Heart right ventricle (tissue), 16 donors: Measurements from ENCODE around the gene SMYD3. TPM values are rescaled to one million over a fixed set of nuclear protein-coding genes. Genes with fewer than 3 reads are reported as not detected.
"Not testable (repeated sequence)": the region's sequence is repeated elsewhere in the genome, so short reads cannot be mapped to it uniquely, and the experiment has no call there.

Experiments used
- ATAC-seq, 8 donors: fragments of 200-7000 bp; cut with Tn5 transposase; one replicate each; pipeline ENCODE4 v1.9.1; 2020; ENCODE audit warnings: mild to moderate bottlenecking in 8 of 8, moderate library complexity in 8 of 8, moderate number of reproducible peaks in 1 of 8
- DNase-seq, 2 donors: peaks; one replicate each; pipeline ENCODE4 v3.0.0-alpha.2; 2020
- H3K27ac ChIP-seq, 10 donors: fragments of 200-600 bp; sonication (generic) in 2 of 10; one replicate each; pipeline versions ENCODE4 v1.5.0 to v1.8.0; 2020 to 2022; ENCODE audit warnings: mild to moderate bottlenecking in 3 of 10
- H3K27me3 ChIP-seq, 7 donors: fragments of 200-600 bp; one replicate each; pipeline ENCODE4 v1.8.0; 2021 to 2022; ENCODE audit warnings: mild to moderate bottlenecking in 2 of 7
- H3K36me3 ChIP-seq, 9 donors: fragments of 200-600 bp; sonication (generic) in 1 of 9; one replicate each; pipeline versions ENCODE4 v1.5.0 to v1.8.0; 2020 to 2022; ENCODE audit warnings: mild to moderate bottlenecking in 2 of 9
- H3K4me1 ChIP-seq, 9 donors: fragments of 200-600 bp; sonication (generic) in 1 of 9; one replicate each; pipeline versions ENCODE4 v1.5.0 to v1.8.0; 2020 to 2022; ENCODE audit warnings: mild to moderate bottlenecking in 4 of 9
- H3K4me3 ChIP-seq, 10 donors: fragments of 200-600 bp; sonication (generic) in 2 of 10; one replicate each; pipeline versions ENCODE4 v1.5.0 to v1.8.0; 2020 to 2022; ENCODE audit warnings: mild to moderate bottlenecking in 7 of 10, moderate library complexity in 2 of 10
- H3K9me3 ChIP-seq, 11 donors: fragments of 200-600 bp in 10 of 11; sonication (generic) in 2 of 11; one replicate each; pipeline versions ENCODE4 v1.5.0 to v1.8.0; 2013 to 2022; ENCODE audit warnings: mild to moderate bottlenecking in 2 of 11, control low read depth in 1 of 11, moderate library complexity in 1 of 11
- WGBS, 2 donors: extraction: QIAGEN DNeasy Blood & Tissue Kit; methylation state at CpG; one replicate each; pipeline ENCODE4 v1.1.7; 2013; ENCODE audit warnings: inconsistent platforms in 1 of 2; 5-methylcytosine and 5-hydroxymethylcytosine counted together
- intact Hi-C, 10 donors: fragments of 100-400 bp; cut with DNase I; formaldehyde crosslinking; loops; one replicate each; pipeline versions ENCODE4 v1.11.1 to v1.14.2; 2022
- polyA plus RNA-seq, 2 donors: library from polyadenylated mRNA; stranded (reverse); fragments of 200-250 nt; gene quantifications; one replicate each; pipeline ENCODE4 v1.2.3, GENCODE V29; 2013
- total RNA-seq, 10 donors: library from RNA; stranded (reverse); fragmentation: NEBNext Ultra II Directional in 3 of 10; extraction: Animal tissue kit (Norgen Biotek cat#: 25700) in 3 of 10; gene quantifications; one replicate each; pipeline versions ENCODE4 v1.2.1 to v1.2.4, GENCODE V29; 2021 to 2023
- TF ChIP-seq, protein P1 (sequence below), 9 donors: fragments of 200-600 bp; sonication (generic) in 2 of 9; IDR thresholded peaks; one replicate each; pipeline versions ENCODE4 v1.5.0 to v1.8.0; 2021 to 2022; ENCODE audit warnings: antibody characterized with exemption in 9 of 9, mild to moderate bottlenecking in 5 of 9, moderate library complexity in 1 of 9
- donor health status: Arrhythmogenic right ventricular cardiomyopathy.
- donor health status: ischemic (EF 13 %, LVEDD 7.1; RV severe dilation, severe dysfunction).
- donor health status: healthy with polysubstance abuse.
- donor health status: DM: no; HTN: yes; CAD: no.
- donor health status: DM: no; HTN: no; CAD: no.
- donor health status: ischemic (EF 25% LVEDD 6.9; RV normal size, moderate dysfunction).
- donor health status: ischemic (EF 25% LVEDD 5.7; RV mildly dilated, moderate dysfunction).
- donor health status: healthy.
- donor health status: DM: yes; HTN: yes; CAD: no.
- donor health status: Ischemic cardiomyopathy.
- donor health status: ischemic (EF 35%, LVEDD 5.7; RV mildly dilated, moderate dysfunction).
- donor health status: nonischemic (EF 11% LVEDD 7.7; RV severe dilation, severe dysfunction).
- donor health status: DM: yes; HTN: yes; CAD: no.
- donor health status: PGD.
- donor health status: ischemic (EF 29% LVEDD 5.4; RV normal size, mild dysfunction).
- donor health status: nonischemic (EF 23%, LVEDD 6.1; RV moderate dilation, normal function).

The SMYD3 gene
- total and polyA plus RNA-seq, 12 donors, result 5.9 to 13.9 (median 8.1) TPM

DNA sequence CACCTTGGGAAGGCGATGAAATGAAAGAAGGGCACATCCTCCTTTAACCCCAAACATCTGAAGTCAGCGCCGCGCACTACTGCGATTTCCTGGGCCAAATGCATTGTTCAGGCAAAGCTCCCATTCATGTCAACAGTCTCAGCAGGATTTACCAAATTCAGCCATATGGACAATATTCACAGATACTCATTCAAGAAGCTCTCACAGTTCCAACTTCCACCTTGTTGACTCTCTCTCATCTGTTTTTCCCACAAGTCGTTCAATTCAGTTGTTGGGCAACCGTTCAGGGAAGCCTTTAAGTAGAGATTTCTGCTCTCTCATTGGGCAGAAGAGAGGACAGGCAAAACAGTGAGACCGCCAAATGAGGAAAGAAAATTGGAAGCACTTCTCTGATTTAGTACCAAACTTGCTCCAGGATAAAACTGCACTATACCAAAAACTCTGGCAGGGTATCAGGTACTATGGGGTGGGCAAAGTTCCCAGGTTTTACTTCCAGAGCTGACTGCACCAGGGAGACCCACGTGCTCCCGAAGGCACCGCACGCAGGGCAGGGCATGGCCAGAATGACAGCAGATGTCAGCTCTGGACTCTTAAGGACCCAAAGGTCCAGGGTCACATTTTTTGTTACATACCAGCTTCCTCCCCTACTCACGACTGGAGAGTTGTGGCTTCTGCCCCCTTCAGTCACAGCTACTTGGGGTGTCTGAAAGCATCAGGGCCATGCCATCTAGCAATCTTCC, 683.5 kb downstream of the SMYD3 start:
- WGBS, 2 donors, result 86 to 93% methylated on average over 13 of the region's 13 CpGs
- Histone ChIP-seq H3K36me3 (no peaks in the 10 kb centered on the region), H3K27me3 (no peaks in the 10 kb centered on the region), H3K9me3 (no peaks in the 10 kb centered on the region), H3K4me3 (no peak overlapping the region), H3K27ac (no peak overlapping the region), H3K4me1 (no peaks in the 10 kb centered on the region)
- intact Hi-C loops, result loop anchor here in 2 of 10 donors (2.0 kb wide), 1 partner anchor 179 kb away; no protein-coding TSS in a partner anchor
- ATAC-seq, result no peak
- TF ChIP-seq, protein P1, sequence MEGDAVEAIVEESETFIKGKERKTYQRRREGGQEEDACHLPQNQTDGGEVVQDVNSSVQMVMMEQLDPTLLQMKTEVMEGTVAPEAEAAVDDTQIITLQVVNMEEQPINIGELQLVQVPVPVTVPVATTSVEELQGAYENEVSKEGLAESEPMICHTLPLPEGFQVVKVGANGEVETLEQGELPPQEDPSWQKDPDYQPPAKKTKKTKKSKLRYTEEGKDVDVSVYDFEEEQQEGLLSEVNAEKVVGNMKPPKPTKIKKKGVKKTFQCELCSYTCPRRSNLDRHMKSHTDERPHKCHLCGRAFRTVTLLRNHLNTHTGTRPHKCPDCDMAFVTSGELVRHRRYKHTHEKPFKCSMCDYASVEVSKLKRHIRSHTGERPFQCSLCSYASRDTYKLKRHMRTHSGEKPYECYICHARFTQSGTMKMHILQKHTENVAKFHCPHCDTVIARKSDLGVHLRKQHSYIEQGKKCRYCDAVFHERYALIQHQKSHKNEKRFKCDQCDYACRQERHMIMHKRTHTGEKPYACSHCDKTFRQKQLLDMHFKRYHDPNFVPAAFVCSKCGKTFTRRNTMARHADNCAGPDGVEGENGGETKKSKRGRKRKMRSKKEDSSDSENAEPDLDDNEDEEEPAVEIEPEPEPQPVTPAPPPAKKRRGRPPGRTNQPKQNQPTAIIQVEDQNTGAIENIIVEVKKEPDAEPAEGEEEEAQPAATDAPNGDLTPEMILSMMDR (IDR thresholded peaks at IDR 0.05), result no peak
- DNase-seq, result no peak

DNA sequence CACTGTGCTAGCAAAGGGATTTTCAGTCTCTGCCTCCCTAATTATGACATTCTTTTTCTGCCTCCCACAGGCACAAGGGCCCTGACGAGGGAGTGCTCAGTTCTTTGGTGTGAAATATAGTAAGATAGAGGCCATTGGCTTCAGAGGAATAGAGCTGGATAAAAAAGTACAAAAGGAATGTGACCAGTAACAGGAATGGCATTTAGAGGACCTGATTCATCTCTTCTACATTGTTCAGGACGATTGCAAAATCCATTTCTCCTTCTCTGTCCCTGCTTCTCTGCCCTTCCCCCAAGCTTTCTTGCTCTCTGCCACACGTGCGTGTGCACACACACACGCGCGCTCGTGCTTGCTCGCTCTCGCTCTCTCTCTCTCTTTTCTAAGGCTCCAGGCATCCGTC, 684.1 kb downstream of the SMYD3 start:
- TF ChIP-seq, protein P1 (IDR thresholded peaks at IDR 0.05), result no peak
- Histone ChIP-seq H3K36me3 (no peaks in the 10 kb centered on the region), H3K4me1 (no peaks in the 10 kb centered on the region), H3K9me3 (no peaks in the 10 kb centered on the region), H3K4me3 (no peak overlapping the region), H3K27me3 (no peaks in the 10 kb centered on the region), H3K27ac (peak overlapping the region in 1 of 10 donors; percentile 47)
- ATAC-seq (peak in 1 of 8 donors; percentile 88), DNase-seq (no peak)
- intact Hi-C loops, result no loop called here
- WGBS, 2 donors, result 89% methylated on average over 11 of the region's 11 CpGs

DNA sequence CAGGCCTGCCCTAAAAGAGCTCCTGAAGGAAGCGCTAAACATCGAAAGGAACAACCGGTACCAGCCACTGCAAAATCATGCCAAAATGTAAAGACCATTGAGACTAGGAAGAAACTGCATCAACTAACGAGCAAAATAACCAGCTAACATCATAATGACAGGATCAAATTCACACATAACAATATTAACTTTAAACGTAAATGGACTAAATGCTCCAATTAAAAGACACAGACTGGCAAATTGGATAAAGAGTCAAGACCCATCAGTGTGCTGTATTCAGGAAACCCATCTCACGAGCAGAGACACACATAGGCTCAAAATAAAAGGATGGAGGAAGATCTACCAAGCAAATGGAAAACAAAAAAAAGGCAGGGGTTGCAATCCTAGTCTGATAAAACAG, 688.7 kb downstream of the SMYD3 start:
- ATAC-seq, H3K27me3 ChIP-seq, H3K9me3 ChIP-seq, H3K27ac ChIP-seq, DNase-seq, intact Hi-C loops, H3K4me1 ChIP-seq, H3K4me3 ChIP-seq, H3K36me3 ChIP-seq: not testable (repeated sequence)
- 94 to 97% methylated on average over 3 to 5 of the region's 6 CpGs for WGBS, 2 donors

DNA sequence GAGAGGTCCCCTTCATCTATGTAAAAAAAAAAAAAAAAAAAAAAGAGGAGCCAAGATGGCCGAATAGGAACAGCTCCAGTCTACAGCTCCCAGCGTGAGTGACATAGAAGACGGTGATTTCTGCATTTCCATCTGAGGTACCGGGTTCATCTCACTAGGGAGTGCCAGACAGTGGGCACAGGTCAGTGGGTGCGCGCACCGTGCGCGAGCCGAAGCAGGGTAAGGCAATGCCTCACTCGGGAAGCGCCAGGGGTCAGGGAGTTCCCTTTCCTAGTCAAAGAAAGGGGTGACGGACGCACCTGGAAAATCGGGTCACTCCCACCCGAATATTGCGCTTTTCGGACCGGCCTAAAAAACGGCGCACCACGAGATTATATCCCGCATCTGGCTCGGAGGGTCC, 690.6 kb downstream of the SMYD3 start:
- DNase-seq, H3K4me3 ChIP-seq, intact Hi-C loops, H3K9me3 ChIP-seq, H3K27me3 ChIP-seq, ATAC-seq, H3K27ac ChIP-seq, H3K4me1 ChIP-seq, H3K36me3 ChIP-seq: not testable (repeated sequence)
- 96% methylated on average over 24 of the region's 24 CpGs for WGBS, 2 donors

DNA sequence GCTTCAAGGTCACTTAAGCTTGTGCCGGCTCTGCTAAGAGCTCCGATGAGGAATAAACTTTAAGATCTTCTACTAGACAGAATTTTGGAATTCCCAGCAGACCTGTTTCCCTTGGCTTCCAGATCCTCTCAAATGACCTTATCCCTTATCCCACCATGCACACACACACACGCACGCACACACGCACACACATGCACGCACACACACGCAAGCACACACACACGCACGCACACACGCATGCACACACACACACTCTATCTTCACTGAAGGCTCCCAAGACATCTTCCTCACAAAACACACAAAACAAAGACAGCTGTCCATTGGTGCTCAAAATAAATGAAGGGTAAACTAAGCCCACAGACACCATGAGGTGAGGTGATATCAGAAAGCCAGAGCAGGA, 692.4 kb downstream of the SMYD3 start:
- ATAC-seq (no peak), DNase-seq (no peak)
- Histone ChIP-seq H3K36me3 (no peaks in the 10 kb centered on the region), H3K27ac (no peak overlapping the region), H3K4me1 (no peaks in the 10 kb centered on the region), H3K27me3 (no peaks in the 10 kb centered on the region), H3K4me3 (no peak overlapping the region), H3K9me3 (no peaks in the 10 kb centered on the region)
- intact Hi-C loops, result no loop called here
- TF ChIP-seq, protein P1 (IDR thresholded peaks at IDR 0.05), result no peak
- 83 to 84% methylated on average over 10 of the region's 10 CpGs for WGBS, 2 donors
